GM12873 (cell line): Measurements from ENCODE around the gene FOXC2.

Experiments
- TF ChIP-seq, protein P1 (sequence below): IDR thresholded peaks from 2 replicates; pipeline ENCODE4 v1.5.1; 2012; ENCODE audit warnings: low read depth, mild to moderate bottlenecking, moderate library complexity, low read length, control low read depth; ENCODE audit not compliant: insufficient read depth; ENCODE audit errors: missing control alignments

FOXC2 gene

DNA sequence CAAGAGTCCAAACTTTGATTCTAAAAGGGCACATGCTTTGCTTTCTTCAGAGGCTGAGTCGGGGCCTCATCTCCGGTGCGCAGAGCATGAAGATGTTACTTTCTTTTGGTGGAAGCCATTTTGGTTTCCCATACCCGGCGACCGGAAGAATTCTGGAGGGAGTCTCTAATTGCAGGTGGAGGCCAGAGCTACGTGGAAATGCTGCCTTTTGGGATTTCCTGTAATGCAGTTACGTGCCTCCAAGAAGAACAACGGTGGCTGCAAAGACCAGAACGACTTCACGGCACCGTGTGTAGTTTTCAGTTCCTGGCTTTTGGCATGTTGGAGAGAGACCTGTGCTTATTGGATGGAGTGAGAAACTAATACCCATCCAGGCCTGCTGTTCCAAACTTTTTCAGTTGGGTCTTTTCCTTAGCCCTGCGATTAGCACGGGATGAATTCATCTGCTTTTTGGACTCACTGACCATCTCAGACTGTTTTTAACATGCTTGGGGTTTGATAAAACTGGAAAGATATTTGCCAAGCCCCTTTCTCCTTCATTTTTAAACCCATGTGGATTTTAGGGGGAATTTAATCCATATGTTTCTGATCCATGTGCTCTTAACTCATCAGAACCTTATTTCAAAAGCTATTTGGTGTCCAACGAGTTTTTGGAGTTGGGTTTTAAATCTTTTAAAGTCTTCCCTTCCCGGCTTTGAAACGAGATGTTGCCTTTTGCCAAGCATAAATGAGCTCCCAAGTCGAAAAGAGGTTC lies 30.7 kb downstream of the FOXC2 start:
- TF ChIP-seq, protein P1, sequence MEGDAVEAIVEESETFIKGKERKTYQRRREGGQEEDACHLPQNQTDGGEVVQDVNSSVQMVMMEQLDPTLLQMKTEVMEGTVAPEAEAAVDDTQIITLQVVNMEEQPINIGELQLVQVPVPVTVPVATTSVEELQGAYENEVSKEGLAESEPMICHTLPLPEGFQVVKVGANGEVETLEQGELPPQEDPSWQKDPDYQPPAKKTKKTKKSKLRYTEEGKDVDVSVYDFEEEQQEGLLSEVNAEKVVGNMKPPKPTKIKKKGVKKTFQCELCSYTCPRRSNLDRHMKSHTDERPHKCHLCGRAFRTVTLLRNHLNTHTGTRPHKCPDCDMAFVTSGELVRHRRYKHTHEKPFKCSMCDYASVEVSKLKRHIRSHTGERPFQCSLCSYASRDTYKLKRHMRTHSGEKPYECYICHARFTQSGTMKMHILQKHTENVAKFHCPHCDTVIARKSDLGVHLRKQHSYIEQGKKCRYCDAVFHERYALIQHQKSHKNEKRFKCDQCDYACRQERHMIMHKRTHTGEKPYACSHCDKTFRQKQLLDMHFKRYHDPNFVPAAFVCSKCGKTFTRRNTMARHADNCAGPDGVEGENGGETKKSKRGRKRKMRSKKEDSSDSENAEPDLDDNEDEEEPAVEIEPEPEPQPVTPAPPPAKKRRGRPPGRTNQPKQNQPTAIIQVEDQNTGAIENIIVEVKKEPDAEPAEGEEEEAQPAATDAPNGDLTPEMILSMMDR, result no peak

DNA sequence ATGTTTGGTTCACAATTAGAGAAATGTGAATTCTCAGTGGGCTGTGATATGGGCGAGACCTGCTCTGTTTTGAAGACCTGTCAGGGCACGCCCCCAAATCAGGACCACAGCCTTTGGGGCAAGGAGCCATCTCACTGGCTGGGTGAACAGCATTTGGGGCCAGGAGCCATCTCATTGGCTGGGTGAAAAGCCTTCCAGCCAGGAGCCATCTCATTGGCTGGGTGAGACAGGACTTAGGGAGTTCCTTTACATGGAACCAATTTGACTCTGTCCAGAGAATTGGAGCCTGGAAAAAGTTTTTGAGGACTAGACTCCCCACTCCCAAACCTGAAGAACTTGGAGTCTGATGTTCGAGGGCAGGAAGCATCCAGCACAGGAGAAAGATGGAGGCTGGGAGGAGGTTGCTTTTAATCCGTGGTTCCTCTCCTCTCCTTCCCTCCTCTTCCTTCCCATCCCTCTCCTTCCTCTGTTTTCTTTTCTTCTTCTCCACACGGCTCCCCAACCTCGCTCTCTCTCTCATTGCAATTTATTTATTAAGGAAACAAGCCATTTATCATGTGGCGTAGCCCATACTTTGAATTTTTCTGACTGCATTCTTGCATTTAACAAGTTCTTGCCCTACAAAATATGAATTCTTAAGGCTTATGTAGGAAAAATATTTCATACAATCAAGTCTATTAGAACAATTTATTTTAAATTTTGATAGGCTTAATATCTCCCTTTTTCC lies 31.4 kb downstream of the FOXC2 start:
- TF ChIP-seq, protein P1, result no peak

DNA sequence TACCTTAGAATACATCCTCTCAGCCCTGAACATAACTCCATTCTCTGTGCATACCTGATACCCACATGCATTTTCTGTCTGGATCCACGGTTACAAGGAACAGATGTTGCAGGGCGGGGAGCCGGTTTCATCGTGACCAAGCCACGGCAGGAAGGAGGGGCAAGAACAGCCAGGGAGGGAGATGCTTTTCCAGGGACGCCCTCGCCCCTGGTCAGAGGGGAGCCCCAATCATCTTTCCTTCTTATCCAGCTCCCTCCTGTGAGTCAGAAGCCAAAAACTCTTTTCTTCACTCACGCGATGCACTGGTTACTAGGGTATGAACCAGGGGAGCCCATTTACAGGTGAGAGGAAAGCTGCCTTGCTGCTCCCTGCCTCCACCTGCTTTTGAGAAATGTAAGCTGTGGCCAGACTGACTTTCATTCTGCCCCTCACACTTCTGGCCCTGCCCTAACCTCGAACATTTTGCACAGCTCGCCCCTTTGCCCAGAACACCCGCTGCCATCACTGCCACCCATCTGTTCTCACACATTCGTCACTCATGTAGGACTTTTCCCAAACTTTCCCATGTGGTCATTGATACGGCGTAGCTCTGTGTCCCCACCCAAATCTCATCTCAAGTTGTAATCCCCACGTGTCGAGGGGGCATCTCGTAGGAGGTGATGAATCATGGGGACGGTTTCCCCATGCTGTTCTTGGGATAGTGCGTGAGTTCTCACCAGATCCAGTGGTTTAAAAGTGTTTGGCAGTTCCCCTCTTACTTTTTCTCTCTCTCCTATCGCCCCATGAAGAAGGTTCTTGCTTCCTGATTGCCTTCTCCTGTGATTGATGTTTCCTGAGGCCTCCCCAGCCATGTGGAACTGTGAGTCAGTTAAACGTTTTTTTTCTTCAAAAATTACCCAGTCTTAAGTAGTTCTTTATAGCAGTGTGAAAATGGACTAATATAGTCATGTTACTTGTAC lies 32.3 kb downstream of the FOXC2 start:
- TF ChIP-seq, protein P1, result no peak

DNA sequence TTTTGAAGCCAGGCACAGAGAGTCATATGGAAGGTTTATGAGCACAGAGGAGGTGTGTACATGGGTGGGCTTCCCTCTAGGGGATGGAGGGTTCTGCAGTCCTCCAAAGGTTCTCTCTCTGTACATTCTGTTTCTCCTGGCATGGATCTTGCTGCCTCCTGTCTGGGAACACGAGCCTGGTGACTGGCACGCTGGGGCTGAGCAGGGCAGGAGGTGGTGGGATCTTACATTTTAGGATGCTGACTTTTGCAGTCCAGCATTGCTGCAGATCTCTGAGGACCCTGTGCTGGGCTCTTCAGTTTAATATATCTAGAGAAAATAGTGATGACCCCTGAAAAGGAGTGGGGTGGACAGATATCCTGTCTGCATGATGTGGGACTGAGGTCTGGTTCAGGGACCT lies 34.7 kb downstream of the FOXC2 start:
- TF ChIP-seq, protein P1, result no peak

DNA sequence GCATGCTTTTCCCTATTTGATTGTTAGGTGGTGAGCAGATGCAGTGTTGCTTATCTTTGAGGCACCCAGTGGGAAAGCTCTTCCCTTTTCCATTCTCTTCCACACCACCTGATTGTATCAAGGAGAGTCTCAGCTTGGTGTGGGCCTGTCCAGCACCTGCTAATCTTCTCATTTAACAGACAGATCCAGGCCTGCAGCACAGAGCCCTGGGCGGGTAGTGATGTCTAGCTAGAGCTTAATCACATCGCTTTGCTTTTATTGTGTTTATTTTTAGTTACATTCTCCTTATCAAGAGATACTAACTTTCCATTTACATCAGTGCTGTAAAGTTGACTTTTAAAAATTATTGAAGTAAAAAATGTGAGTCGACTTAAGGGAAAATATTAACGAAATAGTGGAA lies 35.9 kb downstream of the FOXC2 start:
- TF ChIP-seq, protein P1, result no peak

DNA sequence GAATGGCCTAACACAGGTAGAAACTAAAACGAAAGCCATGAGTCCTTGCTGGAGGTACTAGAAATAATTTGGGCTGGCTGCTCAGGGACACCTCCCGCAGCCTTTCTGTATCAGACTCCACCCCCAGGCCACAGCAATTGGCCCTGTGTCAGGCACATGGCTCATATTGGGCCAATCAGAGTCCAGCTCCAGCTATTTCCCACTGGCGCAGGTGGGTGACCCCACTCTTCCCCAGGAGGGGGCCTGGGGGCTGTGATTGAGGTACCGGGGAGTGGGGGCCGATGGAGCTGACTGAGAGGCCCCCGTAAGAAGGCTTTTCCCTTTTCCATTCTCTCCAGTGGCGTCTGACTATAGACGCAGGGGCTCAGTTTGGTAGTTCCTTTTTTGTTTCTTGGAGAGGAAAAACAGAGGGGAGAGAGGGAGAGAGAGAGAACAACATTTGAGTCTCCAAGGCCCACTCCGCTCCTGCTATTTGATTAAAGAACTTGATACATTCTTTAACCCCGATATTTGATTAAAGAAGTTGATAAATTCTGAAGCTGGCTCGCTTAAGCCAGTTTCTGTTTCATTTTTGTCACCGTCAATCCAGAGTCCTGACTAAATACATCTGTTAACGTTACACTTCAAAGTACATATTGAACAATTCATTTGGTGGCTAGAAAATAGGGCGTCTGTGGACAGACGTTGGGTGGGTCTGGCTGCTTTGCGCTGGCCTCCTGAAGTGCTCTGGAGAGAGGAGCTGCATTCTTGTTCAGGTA lies 38.0 kb downstream of the FOXC2 start:
- TF ChIP-seq, protein P1, result no peak
